Umbilical cord (tissue), 2 donors: Measurements from ENCODE around the gene SH3GL3. TPM values are rescaled to one million over a fixed set of nuclear protein-coding genes. Genes with fewer than 3 reads are reported as not detected.

Source experiments
- DNase-seq: peaks from one replicate; pipeline ENCODE4 v3.0.0-alpha.2; 2015; ENCODE audit warnings: low spot score
- total RNA-seq: library from RNA; depleted of rRNA; stranded (reverse); fragments of >200 nt; gene quantifications from one replicate; pipeline ENCODE4 v1.2.3, GENCODE V29; 2014; ENCODE audit warnings: low replicate concordance; ENCODE audit not compliant: insufficient read depth

The SH3GL3 gene
- total RNA-seq, 1 donor from 2014 or later, result 24.8 TPM

- no peak for DNase-seq
Observed at GRCh38 chr15:83665480-83665879, 218.3 kb downstream of the SH3GL3 start.

Other genes starting within 250 kb of the SH3GL3 start
- gene HDGFL3, start 239.5 kb upstream of the SH3GL3 start, total RNA-seq, result 25.8 TPM
- gene BNC1, start 162.7 kb upstream of the SH3GL3 start, total RNA-seq, result 6.3 TPM
- gene ADAMTSL3, start 206.8 kb downstream of the SH3GL3 start, total RNA-seq, result 11.6 TPM